GM12874 (cell line): ENCODE measurements around the gene WSB1.

Experiments used
- TF ChIP-seq, protein P1 (sequence below): IDR thresholded peaks from 2 replicates; pipeline ENCODE4 v1.5.1; 2011; ENCODE audit warnings: low read depth, mild to moderate bottlenecking, control low read depth, low read length, moderate library complexity; ENCODE audit not compliant: insufficient read depth

WSB1 gene

DNA sequence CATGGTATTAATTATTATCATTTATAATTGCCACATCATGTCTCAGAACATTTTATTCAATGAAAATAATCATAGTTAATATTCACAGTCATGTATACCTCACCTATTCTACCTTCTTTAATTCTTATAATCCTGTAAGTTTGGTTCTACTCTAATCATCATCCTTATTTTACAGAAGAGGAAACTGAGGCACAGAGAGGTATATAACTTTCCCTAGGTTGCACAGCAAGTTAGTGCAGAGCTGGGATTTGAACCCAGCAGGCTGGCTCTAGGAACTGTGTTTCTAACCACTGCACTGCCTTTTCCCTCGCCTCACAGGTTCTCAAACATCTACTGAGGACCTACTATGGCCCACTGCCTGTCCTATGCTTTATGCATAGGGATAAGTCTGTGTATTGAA lies 32.7 kb downstream of the WSB1 start:
- TF ChIP-seq, protein P1, sequence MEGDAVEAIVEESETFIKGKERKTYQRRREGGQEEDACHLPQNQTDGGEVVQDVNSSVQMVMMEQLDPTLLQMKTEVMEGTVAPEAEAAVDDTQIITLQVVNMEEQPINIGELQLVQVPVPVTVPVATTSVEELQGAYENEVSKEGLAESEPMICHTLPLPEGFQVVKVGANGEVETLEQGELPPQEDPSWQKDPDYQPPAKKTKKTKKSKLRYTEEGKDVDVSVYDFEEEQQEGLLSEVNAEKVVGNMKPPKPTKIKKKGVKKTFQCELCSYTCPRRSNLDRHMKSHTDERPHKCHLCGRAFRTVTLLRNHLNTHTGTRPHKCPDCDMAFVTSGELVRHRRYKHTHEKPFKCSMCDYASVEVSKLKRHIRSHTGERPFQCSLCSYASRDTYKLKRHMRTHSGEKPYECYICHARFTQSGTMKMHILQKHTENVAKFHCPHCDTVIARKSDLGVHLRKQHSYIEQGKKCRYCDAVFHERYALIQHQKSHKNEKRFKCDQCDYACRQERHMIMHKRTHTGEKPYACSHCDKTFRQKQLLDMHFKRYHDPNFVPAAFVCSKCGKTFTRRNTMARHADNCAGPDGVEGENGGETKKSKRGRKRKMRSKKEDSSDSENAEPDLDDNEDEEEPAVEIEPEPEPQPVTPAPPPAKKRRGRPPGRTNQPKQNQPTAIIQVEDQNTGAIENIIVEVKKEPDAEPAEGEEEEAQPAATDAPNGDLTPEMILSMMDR, result no peak

DNA sequence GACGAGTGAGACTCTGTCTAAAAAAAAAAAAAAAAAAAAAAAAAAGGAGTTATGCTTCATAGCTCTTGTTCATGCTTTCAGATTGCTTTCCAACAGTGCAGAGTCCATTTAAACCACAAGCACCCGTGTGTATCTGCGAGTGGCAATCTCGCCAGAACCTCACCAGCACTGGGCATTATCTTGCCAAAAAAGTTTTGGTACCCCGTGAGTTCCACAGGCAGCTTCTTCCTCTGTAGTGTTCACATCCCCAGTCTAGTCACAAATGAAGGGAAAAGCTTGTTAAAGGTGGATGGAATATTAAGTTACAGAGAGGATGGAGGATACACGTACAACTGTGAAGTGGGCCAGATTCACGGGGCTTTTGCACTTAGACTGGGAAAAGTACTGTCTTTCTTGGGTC lies 33.5 kb downstream of the WSB1 start:
- TF ChIP-seq, protein P1, result no peak

DNA sequence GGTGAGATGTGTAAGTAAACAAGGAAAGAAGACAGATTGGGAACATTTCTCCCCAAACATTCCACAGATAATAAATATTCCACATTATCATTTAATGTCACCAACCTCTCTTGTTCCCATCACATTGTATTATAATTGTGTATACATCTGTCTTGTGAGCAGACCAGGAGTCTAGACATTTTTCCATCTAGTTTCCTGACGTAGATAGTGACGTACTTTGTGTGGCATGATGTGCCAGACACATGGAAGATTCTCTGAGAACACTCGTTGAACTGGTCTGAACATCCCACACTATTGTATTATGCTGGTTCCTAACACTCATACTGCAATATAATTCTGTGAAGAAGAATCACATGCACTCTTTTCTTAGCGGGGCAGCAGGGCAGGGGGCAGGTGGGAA lies 34.0 kb downstream of the WSB1 start:
- TF ChIP-seq, protein P1, result no peak

DNA sequence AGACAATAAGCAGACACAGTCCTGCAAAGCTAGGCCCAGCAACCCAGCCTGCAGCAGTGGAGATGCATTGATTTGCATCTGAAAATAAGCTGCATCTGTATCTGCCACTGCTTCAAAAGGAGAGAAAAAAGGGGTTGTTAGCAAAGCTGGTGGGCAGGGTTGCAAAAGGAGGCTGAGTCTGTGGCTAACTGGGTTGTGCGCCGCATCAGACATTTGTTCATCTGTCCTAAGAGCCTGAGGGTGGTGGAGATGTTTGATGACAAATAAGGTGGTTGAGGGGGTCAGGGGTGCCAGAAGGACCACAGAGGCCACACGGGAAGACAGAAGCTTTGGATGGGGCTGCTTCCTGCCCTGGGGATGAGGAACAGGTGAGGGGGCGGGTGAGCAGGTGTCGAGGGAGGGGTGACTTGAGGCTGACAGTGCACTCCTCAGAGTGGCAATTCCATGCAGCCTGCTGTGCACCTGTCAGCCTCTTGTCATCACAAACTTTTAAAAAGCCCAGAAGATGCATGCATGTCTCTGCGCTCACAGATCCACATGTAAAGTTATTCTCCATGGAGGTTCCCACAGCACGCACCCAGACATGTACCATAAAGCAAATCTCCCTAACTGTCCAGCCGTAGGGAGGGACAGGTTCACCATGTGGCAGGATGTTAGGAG lies 35.4 kb downstream of the WSB1 start:
- TF ChIP-seq, protein P1, result no peak

DNA sequence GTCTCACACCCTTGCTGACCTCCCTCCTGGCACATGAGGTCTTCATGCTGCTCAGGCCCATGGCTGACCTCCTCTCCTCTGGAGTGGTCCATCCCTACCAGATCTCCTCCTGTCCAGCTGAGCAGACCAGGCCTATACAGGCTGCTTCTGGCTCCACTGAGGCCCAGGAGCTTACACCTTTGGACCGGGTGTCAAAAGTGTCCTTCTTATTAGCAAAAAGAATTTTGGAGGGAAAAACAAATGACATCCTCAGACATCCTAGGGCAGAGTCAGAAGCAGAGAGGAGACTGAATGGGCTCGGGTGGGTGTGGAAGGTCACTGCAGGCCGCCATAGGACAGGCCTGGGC lies 38.1 kb downstream of the WSB1 start:
- TF ChIP-seq, protein P1, result no peak

DNA sequence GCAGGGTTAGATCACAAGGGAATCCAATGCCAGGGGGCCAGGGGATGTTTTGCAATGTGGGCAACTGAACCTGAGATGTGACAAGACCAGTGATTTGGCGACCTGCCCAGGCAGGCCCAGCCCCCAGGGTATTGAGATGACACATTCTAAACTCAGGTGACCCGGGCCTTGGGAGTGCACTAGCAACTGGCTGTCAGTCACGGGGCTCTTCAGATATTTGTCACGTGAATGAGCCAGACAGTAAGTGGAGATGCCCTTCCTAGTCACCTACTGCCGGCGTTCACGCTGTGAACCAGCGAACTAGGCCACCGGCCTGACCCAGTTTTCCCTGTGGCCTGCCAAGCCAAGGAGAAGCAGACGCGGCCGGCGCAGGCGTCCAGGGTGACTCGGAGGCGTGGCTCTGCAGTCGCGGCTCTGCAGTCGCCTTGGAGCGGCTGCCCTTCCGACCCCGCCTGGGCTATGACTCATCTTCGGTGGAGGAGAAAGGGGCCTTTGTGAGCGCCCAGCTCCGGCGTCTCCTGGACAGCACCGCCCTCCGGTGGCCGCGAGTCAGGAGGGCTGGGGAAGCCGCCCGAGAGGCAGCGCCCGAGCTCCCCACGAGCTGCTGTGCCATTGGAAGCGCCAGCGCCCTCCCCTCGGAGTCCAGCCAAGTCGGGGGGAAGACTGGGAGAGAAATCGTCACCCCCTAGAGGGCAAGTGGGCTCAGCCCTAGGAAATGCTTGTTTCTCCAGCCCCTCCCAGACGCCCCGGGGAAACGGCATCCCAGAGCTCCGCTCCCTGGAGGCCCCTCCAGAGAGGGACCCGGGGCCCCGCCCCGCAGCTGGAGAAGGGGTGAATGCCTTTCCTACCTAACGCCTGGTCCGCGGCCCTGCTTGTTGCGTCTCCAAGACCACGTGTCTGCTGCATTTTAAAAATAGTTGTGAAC lies 38.8 kb downstream of the WSB1 start:
- TF ChIP-seq, protein P1, result peak; percentile 83

DNA sequence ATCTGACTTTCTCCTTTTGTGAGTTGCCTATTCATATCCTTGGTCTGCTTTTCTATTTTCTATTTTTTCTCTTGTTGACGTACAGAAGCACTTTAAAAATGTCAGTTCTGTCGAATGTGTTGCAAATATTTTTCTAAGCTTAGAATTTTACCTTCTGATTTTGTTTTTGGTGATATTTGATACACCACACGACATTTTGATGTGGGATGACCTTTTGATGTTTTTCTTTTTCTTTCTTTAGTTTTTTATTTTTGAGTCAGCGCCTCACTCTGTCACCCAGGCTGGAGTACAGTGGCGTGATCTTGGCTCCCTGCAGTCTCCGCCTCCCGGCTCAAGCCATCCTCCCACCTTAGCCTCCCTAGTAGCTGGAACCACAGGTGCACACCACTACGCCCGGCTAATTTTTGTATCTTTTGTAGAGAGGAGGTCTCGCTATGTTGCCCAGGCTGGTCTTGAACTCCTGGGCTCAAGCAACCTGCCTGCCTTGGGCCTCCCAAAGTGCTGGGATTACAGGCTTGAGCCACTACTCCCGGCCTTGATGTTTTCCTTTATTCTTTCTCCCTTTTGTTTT lies 39.6 kb downstream of the WSB1 start:
- TF ChIP-seq, protein P1, result no peak
